K562 (cell line): ENCODE measurements around the gene MPPED2.

ENCODE experiments used
- ARHGAP35 ChIP-seq: fragments of 450-650 bp; IDR thresholded peaks from 2 replicates; pipeline ENCODE4 v1.6.1; 2018; ENCODE audit not compliant: partially characterized antibody
- CHD2 ChIP-seq: IDR thresholded peaks from 2 replicates; pipeline ENCODE4 v1.6.1; 2011; ENCODE audit warnings: low read depth, low read length
- LARP7 ChIP-seq: fragments of 450-650 bp; IDR thresholded peaks from 2 replicates; pipeline ENCODE4 v1.6.1; 2016
- LEF1 ChIP-seq: fragments of 450-650 bp; IDR thresholded peaks from 2 replicates; pipeline ENCODE4 v1.6.1; 2016; ENCODE audit warnings: mild to moderate bottlenecking
- ZFP30 ChIP-seq: fragments of 250-450 bp; sonication (Bioruptor Pico); IDR thresholded peaks from 2 replicates; pipeline ENCODE4 v1.8.0; 2022; ENCODE audit warnings: moderate library complexity, mild to moderate bottlenecking, inconsistent platforms, borderline replicate concordance
- TF ChIP-seq, protein P1 (sequence below): sonication (generic); formaldehyde crosslinking; IDR thresholded peaks from 2 replicates; pipeline ENCODE4 v1.9.0; 2022; ENCODE audit warnings: mild to moderate bottlenecking, missing genetic modification reagents

DNA sequence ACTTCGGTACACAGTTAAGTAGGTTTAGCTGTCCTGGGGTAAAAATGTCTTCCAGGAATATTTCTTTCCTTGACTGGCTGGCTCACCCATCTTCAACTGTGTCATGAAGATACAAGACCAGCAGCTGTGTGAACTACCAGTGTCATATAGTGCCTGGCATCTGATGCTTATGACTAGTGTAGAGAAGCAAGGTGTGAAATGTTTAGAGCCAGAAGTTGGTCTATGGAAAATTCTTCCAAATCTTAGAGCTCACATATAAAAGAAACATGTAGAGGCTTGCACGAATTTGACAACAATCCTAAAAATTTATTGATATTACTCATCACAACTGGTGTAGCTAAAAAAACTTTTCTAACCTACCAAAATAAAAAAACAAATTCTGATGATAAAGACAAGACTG lies 208.8 kb downstream of the MPPED2 start:
- no peak for TF ChIP-seq LEF1
- TF ChIP-seq ZFP30, result no peak
- no peak for TF ChIP-seq CHD2
- no peak for TF ChIP-seq ARHGAP35
- TF ChIP-seq, protein P1, sequence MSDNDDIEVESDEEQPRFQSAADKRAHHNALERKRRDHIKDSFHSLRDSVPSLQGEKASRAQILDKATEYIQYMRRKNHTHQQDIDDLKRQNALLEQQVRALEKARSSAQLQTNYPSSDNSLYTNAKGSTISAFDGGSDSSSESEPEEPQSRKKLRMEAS (CRISPR knock-in tag), result no peak
- TF ChIP-seq LARP7, result no peak
